Muscle layer of colon (tissue), 2 donors: ENCODE results near the gene BRSK2.

Experiments used
- H3K27ac ChIP-seq: one replicate; pipeline ENCODE4 v1.7.0; 2013; ENCODE audit warnings: low read depth, mild to moderate bottlenecking, low read length, moderate library complexity
- H3K27me3 ChIP-seq, 2 donors: one replicate each; pipeline ENCODE4 v1.7.0; 2013; ENCODE audit warnings: low read length in 2 of 2, mild to moderate bottlenecking in 2 of 2; ENCODE audit not compliant: insufficient read depth in 2 of 2, control insufficient read depth in 1 of 2
- H3K36me3 ChIP-seq: one replicate; pipeline ENCODE4 v1.7.0; 2013; ENCODE audit warnings: mild to moderate bottlenecking, low read length; ENCODE audit not compliant: insufficient read depth
- H3K4me1 ChIP-seq: one replicate; pipeline ENCODE4 v1.7.0; 2013; ENCODE audit warnings: mild to moderate bottlenecking, low read length; ENCODE audit not compliant: insufficient read depth
- H3K4me3 ChIP-seq, 2 donors: one replicate each; pipeline ENCODE4 v1.7.0; 2013; ENCODE audit warnings: low read length in 2 of 2, low read depth in 1 of 2, mild to moderate bottlenecking in 1 of 2, moderate library complexity in 1 of 2
- H3K9ac ChIP-seq: one replicate; pipeline ENCODE4 v1.7.0; 2013; ENCODE audit warnings: low read length
- H3K9me3 ChIP-seq: one replicate; pipeline ENCODE4 v1.7.0; 2013; ENCODE audit warnings: mild to moderate bottlenecking, low read length
- donor health status: abdominal sarcoma.
- donor health status: Adenocarcinoma of cecum.

The BRSK2 gene

GRCh38 chr11:1401656-1402221 is 12.0 kb downstream of the BRSK2 start:
- H3K27me3 ChIP-seq, result peaks cover 0 to 48% of the 10 kb centered on the region in 2 donors
- H3K9me3 ChIP-seq, result no peaks in the 10 kb centered on the region
- no peak overlapping the region for H3K27ac ChIP-seq
- no peaks in the 10 kb centered on the region for H3K36me3 ChIP-seq
- no peak overlapping the region for H3K4me3 ChIP-seq
- no peak overlapping the region for H3K9ac ChIP-seq
- no peaks in the 10 kb centered on the region for H3K4me1 ChIP-seq

- Histone ChIP-seq H3K4me3 (no peak overlapping the region), H3K27me3 (peaks cover 0 to 48% of the 10 kb centered on the region in 2 donors), H3K9ac (no peak overlapping the region), H3K27ac (no peak overlapping the region), H3K9me3 (no peaks in the 10 kb centered on the region), H3K4me1 (no peaks in the 10 kb centered on the region), H3K36me3 (no peaks in the 10 kb centered on the region)
These were observed 12.8 kb downstream of the BRSK2 start for GRCh38 chr11:1402355-1403077.

- Histone ChIP-seq H3K9me3 (no peaks in the 10 kb centered on the region), H3K4me1 (no peaks in the 10 kb centered on the region), H3K27ac (no peak overlapping the region), H3K27me3 (peaks cover 0 to 44% of the 10 kb centered on the region in 2 donors), H3K36me3 (no peaks in the 10 kb centered on the region), H3K4me3 (no peak overlapping the region), H3K9ac (no peak overlapping the region)
These were observed 13.4 kb downstream of the BRSK2 start for GRCh38 chr11:1403078-1403620.

GRCh38 chr11:1403721-1404460 is 14.2 kb downstream of the BRSK2 start:
- no peak overlapping the region for H3K4me3 ChIP-seq
- H3K4me1 ChIP-seq, result no peaks in the 10 kb centered on the region
- no peak overlapping the region for H3K9ac ChIP-seq
- peaks cover 0 to 37% of the 10 kb centered on the region in 2 donors for H3K27me3 ChIP-seq
- H3K9me3 ChIP-seq, result no peaks in the 10 kb centered on the region
- H3K36me3 ChIP-seq, result no peaks in the 10 kb centered on the region
- no peak overlapping the region for H3K27ac ChIP-seq

GRCh38 chr11:1404461-1405185 is 14.9 kb downstream of the BRSK2 start:
- H3K4me3 ChIP-seq, result no peak overlapping the region
- no peaks in the 10 kb centered on the region for H3K9me3 ChIP-seq
- H3K36me3 ChIP-seq, result no peaks in the 10 kb centered on the region
- H3K9ac ChIP-seq, result no peak overlapping the region
- H3K27ac ChIP-seq, result no peak overlapping the region
- H3K27me3 ChIP-seq, result peaks cover 0 to 29% of the 10 kb centered on the region in 2 donors
- no peaks in the 10 kb centered on the region for H3K4me1 ChIP-seq

GRCh38 chr11:1405186-1406020 is 15.7 kb downstream of the BRSK2 start:
- no peak overlapping the region for H3K27ac ChIP-seq
- no peaks in the 10 kb centered on the region for H3K4me1 ChIP-seq
- H3K9me3 ChIP-seq, result no peaks in the 10 kb centered on the region
- peaks cover 0 to 25% of the 10 kb centered on the region in 2 donors for H3K27me3 ChIP-seq
- no peak overlapping the region for H3K9ac ChIP-seq
- H3K4me3 ChIP-seq, result no peak overlapping the region
- no peaks in the 10 kb centered on the region for H3K36me3 ChIP-seq

- Histone ChIP-seq H3K27me3 (peaks cover 0 to 25% of the 10 kb centered on the region in 2 donors), H3K27ac (no peak overlapping the region)
These were observed 17.1 kb downstream of the BRSK2 start for GRCh38 chr11:1406571-1407485.

GRCh38 chr11:1407668-1408067 is 17.9 kb downstream of the BRSK2 start:
- Histone ChIP-seq H3K27ac (no peak overlapping the region), H3K4me3 (no peak overlapping the region), H3K36me3 (no peaks in the 10 kb centered on the region), H3K9ac (no peak overlapping the region), H3K27me3 (peaks cover 0 to 17% of the 10 kb centered on the region in 2 donors), H3K9me3 (no peaks in the 10 kb centered on the region), H3K4me1 (no peaks in the 10 kb centered on the region)

More at GRCh38 chr11:1406571-1407485, 17.1 kb downstream of the BRSK2 start:
- Histone ChIP-seq H3K4me1 (no peaks in the 10 kb centered on the region), H3K36me3 (no peaks in the 10 kb centered on the region), H3K9ac (no peak overlapping the region), H3K4me3 (no peak overlapping the region), H3K9me3 (no peaks in the 10 kb centered on the region)

- no peak overlapping the region for H3K4me3 ChIP-seq
- H3K36me3 ChIP-seq, result no peaks in the 10 kb centered on the region
- H3K4me1 ChIP-seq, result no peaks in the 10 kb centered on the region
- H3K27ac ChIP-seq, result no peak overlapping the region
- H3K27me3 ChIP-seq, result peaks cover 0 to 11% of the 10 kb centered on the region in 2 donors
- no peaks in the 10 kb centered on the region for H3K9me3 ChIP-seq
- H3K9ac ChIP-seq, result no peak overlapping the region
These were observed 18.6 kb downstream of the BRSK2 start for GRCh38 chr11:1408346-1408745.
